GM18873 (cell line): ENCODE measurements around the gene GRM4.
"Not testable (repeated sequence)": the region's sequence is repeated elsewhere in the genome, so short reads cannot be mapped to it uniquely, and the experiment has no call there.

Experiments
- ATAC-seq: cut with Tn5 transposase; IDR thresholded peaks from one replicate; pipeline ENCODE4 v1.9.1; 2021; ENCODE audit warnings: mild to moderate bottlenecking, moderate library complexity, moderate number of reproducible peaks; ENCODE audit not compliant: unreplicated experiment, low FRiP score

Gene GRM4

GRCh38 chr6:34029489-34030280 lies 116.2 kb downstream of the GRM4 start:
- ATAC-seq, result no peak

- ATAC-seq, result no peak
These were observed 117.1 kb downstream of the GRM4 start for GRCh38 chr6:34028691-34029360.

DNA sequence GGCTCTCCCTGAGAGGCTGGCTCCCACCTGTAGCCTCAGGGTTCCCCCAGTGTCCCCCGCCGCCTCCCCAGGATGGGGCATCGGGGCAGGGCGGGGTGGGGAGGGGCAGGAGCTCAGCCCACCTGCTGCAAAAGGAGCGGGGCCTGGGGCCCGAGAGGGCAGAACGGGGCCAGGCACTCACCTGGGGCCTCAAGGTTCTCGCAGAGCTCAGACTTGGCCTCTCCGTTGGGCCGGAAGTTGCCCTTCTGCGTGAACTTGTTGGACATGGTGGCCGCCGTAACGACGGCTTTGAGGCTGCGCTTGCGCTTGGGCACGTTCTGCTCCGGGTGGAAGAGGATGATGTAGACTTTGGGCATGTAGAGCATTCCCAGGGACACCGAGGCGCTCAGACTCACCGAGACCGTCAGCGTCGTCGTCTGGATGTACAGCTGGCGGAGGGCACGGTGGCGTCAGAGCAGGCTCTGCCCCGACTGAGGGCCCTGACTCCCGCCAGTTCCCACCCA lies 117.9 kb downstream of the GRM4 start:
- ATAC-seq, result no peak

DNA sequence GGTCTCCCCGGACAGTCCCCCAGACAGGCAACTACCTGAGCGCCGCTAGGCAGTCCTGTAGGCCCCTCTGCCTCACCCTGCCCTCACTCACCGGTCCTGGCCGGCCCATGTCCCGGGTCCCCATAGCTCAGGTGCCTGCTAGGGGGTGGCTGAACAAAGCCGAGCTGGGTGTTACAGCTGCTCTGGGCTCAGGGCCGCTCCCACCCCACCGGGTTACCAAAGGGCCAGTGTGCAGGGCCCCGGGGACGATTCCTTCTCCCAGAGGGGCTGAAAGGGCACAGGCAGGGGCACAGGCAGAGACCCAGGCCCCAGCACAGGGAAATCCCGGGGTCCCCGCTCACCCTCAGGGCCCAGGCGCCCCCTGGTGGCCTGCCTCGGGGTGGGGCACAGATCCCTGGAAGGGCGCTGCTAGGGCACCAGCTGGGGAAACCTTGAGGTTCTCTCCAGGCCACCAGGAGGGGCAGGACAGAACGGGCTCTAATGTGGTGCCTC lies 118.4 kb downstream of the GRM4 start:
- no peak for ATAC-seq

DNA sequence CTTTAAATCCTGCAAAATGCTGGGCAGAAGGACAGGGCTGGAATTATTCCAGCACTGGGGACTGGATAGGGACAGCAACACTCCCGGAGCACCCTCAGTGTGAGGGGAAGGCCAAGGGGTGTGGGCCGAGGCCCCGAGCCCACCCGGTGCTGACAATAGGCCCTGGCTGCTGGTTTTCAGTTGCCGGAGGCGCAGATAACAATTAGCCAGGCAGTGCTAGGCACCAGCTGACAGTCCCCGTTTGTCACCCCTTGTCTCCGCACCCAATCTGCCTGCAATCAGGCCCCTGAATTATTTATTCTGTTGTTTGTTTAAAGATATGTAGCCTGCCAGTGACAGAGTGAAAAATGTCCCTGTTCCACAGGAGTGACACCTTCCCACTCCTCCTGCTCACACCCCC lies 120.0 kb downstream of the GRM4 start:
- ATAC-seq, result no peak

DNA sequence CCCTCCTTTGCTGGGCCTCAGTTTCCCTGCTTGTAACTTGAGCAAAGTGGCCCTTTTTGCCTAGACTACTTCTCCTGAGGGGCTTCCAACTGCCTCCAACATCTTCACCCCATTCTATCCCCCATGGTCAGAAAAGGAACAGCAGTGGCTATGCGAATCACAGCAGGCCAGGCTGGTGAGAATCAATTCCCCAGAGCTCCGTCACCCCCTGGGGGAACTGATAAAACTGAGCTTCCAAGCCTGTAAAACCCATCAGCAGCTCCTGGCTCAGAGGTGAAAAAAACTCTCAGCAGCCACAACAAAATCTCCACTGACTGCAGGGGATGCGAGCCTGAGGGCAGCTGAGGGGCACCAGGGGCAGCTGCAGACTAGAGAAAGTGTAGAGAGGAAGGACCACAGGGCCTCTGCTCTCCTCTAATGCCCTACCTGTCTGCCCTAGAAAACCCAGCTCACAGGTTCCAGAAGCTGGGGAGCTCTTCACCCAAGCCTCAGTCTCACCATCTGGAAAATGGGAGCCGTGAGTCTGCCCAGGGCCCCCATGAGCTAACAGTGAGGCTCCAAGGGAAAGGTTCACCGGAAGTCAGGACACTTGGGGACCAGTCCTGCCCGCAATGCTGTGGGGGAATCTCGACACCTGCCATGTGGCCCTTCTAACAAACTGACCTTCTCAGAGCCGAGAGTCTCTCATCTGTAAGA lies 120.6 kb downstream of the GRM4 start:
- no peak for ATAC-seq

GRCh38 chr6:34022873-34023255 lies 123.0 kb downstream of the GRM4 start:
- no peak for ATAC-seq

DNA sequence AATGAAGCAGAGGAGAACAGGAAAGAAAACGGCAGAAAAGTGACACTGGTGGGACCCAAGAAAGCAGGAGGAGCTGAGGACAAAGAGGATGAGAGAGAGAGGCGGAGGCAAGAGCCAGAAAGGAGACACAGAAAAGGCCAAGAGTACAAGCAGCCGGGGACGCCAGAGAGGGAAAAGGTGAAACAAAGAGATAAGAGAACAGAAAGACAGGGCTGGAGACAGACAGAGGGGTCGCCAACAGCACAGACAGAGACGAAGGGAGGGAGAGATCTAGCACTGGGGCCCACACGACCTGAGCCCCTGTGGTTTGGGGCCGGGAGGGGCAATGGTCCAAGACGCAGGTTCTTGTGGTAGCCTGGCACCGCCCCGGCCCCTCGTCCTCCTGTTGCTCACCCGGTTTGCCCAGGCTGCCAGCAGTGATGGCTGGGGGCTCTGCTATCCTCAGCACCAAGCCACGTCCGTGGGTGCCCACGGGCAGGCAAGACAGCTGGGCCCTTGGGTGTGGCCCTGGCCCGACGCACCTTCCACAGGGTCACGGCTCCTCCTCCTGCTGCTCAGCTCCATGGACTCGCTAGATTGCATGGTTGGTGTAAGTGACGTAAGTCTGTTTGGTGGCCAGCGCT lies 123.5 kb downstream of the GRM4 start:
- no peak for ATAC-seq

GRCh38 chr6:34021554-34022190 lies 124.2 kb downstream of the GRM4 start:
- ATAC-seq, result no peak

DNA sequence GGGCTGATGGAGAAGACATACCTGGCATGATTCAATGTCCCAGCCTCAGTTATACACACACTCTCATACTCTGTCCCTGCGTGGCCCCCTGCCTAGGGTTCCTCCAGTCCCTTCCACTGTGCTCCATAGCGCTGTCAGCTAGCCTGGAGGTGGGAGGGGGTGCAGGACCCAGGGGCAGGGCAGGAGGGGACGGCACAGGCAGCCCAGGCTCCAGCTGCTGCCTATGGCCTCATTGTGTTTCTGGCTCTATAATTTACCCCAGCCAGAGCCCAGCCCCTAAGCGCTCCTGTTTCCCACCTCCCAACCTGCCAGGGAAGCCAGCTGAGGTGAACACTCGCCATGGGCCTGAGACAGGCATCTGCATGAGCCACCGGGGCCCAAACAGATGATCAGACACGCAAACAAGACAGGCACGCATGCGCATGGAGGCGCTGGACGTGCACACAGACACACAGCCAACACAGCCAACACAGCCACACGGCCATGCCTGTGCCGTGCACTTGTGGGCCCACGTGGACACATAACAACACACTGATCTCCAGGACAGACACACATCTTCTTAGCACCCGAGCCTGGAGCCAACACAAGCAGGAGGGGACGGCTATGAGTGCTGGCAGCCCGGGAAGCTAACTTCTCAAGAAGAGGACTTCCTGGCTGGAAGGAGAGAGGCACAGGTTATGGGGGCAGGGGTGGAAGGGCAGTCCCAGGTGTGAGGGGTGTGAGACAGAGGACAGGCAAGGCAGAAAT lies 124.9 kb downstream of the GRM4 start:
- no peak for ATAC-seq

GRCh38 chr6:34020278-34020677 lies 125.6 kb downstream of the GRM4 start:
- no peak for ATAC-seq

- no peak for ATAC-seq
These were observed 126.8 kb downstream of the GRM4 start for GRCh38 chr6:34018961-34019606.

DNA sequence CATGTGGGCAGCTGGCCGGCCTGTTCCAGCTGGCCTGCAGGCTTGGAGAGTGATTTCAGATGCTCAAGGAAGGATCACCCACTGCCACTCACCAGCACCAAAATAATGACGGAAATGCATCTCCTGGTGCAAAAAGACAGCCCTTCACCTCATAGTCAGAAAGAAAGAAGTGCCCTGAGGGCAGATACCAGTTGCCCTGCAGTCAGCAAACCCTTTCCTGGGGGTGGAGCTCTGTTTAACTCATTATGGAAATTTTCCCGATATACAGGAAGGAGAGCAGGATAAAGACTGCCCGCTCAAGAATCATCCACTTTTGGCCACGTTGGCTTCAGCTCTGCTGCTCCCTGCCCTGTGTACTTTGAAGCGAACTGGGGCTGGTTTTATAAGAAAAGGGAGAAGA lies 127.9 kb downstream of the GRM4 start:
- no peak for ATAC-seq

DNA sequence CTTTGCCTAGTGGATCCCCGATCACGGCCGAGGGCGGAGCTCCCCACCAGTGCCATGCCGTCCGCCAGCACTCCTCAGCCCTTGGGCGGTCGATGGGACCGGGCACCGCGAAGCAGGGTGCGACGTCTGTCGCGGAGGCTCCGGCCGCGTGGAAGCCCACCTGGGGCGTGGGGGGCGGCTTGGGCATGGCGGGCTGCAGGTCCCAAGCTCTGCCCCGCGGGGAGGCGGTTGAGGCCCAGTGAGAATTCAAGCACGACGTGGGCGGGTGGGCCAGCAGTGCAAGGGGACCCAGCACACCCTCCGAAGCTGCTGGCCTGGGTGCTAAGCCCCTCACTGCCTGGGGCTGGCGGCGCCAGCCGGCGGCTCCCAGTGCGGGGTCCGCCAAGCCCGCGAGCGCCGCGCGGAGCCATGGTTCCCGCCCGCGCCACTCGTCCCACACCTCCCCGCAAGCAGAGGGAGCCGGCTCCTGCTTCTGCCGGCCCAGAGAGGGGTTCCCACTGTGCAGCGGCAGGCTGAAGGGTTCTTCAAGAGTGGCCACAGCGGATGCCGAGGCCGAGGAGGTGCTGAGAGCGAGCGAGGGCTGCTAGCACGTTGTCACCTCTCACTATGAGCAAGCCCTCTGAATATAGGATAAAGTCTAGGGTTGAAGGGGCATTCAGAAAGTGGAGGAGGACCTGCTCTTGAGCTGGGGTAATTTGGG lies 128.6 kb downstream of the GRM4 start:
- no peak for ATAC-seq

DNA sequence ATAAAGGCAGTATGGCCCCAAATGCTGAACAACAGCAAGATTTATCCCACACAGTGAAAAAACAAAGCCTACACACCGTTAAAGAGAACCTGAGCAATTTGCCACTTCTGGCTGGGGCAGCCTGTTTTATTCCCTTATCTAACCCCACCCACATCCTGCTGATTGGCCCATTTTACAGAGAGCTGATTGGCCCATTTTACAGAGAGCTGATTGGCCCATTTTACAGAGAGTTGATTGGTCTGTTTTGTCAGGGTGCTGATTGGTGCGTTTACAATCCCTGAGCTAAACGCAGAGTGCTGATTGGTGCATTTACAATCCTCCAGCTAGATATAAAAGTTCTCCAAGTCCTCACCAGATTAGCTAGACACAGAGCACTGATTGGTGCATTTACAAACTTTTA lies 129.3 kb downstream of the GRM4 start:
- ATAC-seq, result not testable (repeated sequence)

- ATAC-seq, result no peak
These were observed 130.3 kb downstream of the GRM4 start for GRCh38 chr6:34015586-34015985.

DNA sequence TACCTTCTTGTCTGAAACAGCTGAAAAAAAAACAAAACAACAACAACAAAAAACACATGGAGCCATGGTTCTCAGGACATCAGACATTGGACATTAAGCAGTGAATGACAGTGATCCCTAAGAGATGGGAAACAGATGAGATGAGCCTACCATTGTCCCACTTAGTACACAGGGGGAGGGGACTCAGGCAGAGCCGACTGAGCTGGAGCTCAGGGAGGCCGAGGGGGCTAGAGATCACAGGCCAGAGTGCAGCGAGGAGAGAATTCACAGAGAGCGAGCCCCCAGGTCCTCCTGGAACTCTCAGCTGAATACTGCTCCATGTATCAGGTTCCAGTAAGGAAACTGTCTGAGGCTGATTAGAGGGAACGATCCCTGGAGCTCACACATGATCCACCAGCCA lies 134.6 kb downstream of the GRM4 start:
- ATAC-seq, result no peak

GRCh38 chr6:34005901-34006531 lies 139.9 kb downstream of the GRM4 start:
- ATAC-seq, result no peak
